SIG-M5 treated with dmso at 0.1 percent for 504 hours (cell line): ENCODE data around the gene EFEMP1.

Experiments used
- DNase-seq: peaks from one replicate; lab custom pipeline; 2025; ENCODE audit not compliant: unreplicated experiment; lab: John Stamatoyannopoulos, UW

Gene EFEMP1, protein sequence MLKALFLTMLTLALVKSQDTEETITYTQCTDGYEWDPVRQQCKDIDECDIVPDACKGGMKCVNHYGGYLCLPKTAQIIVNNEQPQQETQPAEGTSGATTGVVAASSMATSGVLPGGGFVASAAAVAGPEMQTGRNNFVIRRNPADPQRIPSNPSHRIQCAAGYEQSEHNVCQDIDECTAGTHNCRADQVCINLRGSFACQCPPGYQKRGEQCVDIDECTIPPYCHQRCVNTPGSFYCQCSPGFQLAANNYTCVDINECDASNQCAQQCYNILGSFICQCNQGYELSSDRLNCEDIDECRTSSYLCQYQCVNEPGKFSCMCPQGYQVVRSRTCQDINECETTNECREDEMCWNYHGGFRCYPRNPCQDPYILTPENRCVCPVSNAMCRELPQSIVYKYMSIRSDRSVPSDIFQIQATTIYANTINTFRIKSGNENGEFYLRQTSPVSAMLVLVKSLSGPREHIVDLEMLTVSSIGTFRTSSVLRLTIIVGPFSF

GRCh38 chr2:55923091-55923981 is at the start of gene EFEMP1:
Gene EFEMP1 (minus strand): TSS chr2:55923782. CDS start chr2:55922440, 1,342 bp downstream.
- DNase-seq: no peak

GRCh38 chr2:55970500-55970899 is 46.9 kb upstream of the EFEMP1 start:
- DNase-seq: no peak

DNA sequence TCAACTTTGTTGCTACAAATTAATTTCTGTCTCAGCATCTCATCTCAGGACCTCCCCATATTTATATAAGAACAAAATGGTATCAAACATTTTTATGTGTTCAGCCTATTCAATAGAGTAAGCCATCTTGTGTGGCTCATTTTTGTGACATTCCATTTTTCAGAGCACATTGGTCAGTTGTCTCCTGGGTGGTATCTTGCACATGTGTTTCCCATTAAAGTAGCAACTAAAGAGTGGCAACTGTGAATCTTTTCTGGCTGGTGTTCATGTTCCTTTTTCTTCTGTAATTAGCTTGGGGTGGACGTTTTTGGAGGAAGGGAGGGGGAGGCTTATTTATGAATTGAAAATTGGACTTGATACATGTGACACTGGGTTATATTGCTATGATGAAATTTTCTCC is 45.4 kb upstream of the EFEMP1 start:
- DNase-seq: no peak

- DNase-seq: no peak
Observed at GRCh38 chr2:55966401-55967118, 43.0 kb upstream of the EFEMP1 start.

- no peak for DNase-seq
Observed at GRCh38 chr2:55965966-55966365, 42.4 kb upstream of the EFEMP1 start.

- no peak for DNase-seq
Observed at GRCh38 chr2:55965276-55965675, 41.7 kb upstream of the EFEMP1 start.

DNA sequence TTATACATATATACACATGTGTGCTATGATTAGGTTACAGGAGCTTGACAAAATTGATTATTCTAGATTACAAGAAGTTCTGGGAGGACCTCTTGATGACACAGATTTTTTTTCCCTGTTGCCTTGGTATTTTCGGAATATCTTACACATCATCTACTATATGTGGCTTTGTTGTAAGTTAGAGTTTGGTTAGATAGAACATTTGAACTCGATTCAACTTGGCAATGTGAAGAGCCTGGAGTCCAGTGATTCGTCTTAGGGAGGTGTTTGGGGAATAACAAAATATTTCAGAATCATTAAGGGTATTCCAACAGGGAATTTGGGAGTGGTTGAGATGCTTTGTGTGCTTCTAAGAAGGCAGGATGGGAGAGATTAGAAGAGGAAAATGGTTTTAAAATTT is 39.3 kb upstream of the EFEMP1 start:
- DNase-seq: no peak

- peak; percentile 39 for DNase-seq
Observed at GRCh38 chr2:55961318-55961911, 37.8 kb upstream of the EFEMP1 start.

GRCh38 chr2:55958756-55959155 is 35.2 kb upstream of the EFEMP1 start:
- DNase-seq: no peak

DNA sequence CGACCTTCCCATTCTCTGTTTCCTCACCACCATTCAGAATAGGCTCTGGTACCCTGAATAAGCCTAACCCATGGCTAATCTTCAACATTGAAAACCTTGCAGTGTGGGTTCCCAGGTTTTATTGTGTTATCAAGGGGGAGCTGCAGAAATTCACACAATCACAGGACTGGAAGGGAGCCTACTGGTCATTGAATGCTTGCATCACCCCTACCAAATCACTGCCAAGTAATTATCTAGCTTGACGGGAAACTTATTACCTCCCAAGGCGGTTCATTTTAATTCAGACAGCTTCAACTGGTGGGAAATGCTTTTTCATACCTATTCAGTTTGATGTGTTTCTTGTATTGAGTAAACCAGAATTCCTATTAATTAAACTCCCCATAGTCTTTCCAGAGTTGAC is 33.6 kb upstream of the EFEMP1 start:
- no peak for DNase-seq

DNA sequence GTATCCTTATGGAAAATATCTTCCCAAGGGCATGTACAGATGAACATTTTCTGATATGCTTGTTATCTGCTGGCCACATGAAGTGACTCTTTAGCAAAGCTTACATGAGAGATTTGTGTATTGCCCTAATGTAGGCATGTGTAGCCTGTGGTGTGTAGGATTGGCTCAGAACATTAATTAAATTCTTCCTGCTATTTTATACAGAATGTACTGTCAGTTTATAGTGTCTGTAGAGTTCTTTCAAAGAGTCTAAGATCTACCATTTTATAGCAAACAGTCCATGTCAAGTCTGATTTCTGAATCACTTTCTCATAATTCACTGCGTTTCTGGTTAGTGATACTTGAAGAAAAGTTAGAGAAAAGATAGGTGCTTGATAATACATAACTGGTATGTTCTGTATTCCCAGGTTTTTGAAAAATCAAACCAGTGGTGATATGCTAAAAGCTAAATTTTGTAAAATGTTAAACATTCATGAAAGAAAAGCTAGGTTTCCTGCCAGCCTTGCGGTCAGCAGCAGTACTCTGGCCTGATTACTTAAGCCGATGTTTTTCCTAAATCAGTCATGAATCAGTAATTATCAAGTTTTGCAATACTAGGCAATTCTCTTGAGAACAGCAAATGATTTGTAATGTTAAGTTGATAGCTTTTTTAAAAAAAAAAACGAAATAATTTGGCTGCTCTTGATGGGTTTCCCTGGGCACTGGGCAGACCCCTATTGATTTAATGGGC is 30.9 kb upstream of the EFEMP1 start:
- no peak for DNase-seq

DNA sequence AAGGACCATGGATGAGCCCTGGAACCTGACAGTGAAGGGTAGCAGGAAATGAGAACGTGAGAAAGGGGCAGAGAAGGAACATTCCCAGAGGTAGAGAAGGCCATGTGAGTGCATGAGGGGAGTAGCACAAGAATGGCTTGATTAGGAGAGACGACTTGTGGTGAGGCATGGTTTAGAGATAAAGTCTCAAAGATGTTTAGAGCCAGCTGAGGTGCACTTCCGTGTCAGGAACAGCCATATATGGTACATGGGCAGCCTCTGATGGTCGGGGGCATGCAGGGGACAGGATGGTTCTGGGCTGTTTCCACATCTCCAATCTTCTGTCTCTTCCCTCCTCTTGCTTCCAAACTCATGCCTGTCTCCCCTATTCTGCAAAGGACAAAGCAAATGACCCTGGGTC is 28.8 kb upstream of the EFEMP1 start:
- no peak for DNase-seq

GRCh38 chr2:55951533-55951932 is 28.0 kb upstream of the EFEMP1 start:
- no peak for DNase-seq

- DNase-seq: no peak
Observed at GRCh38 chr2:55949613-55950012, 26.0 kb upstream of the EFEMP1 start.

DNA sequence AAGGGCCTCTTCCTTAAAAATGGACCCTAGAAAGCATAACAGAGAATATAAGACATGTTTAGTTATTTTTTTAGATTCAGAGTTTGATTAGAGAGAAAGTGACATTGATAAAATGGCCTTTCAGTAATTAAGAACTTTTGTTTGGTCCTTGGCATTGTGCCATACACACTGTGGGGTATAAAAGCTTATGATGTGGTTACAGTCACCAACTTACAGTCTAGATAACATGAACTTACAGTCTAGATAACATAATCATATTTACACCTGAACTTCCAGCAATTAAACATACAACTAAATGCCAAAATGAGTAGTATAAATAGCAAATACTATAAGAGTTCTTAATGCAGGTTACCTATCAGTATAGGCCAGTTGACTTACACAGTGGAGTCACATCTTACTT is 25.6 kb upstream of the EFEMP1 start:
- DNase-seq: no peak

DNA sequence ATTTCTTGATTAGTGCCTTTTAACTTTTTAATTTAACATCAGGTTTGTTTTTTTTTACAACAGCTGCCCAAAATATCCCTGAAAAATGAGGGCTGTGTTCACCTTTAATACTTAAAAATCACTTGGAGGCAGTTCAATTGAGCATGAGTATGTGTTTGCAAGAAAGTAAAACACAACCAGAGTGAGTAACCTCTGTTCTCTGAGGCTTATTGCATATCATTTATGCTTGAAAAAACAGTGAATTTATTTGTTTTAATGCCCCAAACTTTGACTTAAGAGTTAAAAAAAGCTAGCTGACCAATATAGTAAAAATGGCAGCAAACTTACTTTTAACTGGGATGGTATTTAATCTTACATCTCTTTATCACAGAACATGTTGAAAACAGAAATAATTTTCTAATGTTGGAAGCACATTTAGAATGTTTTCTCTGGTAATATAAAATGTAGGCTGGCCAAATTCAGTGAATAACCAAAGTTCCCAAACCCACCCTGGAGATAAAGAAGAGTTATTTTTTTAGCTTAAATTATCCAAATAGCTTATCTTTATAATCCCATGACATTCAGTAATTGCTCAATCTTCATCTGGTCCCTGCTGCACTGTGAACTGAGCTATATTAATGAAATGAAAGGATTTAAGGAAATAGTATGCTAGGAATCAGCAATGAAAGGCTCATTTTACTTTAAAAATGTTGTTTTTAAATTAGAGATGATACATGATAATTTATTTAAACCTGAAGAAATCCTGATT is 24.8 kb upstream of the EFEMP1 start:
- DNase-seq: no peak

- no peak for DNase-seq
Observed at GRCh38 chr2:55947752-55948151, 24.2 kb upstream of the EFEMP1 start.

DNA sequence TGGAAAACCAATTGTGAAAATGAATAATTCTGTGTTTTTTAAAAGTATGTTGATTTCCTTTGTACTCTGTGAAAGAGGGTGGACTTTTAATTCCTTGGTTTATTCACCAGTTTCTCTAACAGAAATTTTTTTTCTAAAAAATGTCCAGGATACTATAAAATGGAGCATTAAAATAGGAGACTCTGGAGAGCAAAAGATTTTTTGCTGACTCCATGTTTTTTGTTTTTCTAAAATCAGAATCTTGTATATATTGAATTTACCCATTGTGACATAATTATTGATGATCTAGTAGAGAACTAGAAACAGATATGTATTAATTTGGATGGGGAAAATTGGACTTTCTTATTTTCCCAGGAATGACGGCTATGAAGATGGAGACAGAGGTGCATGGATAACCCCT is 23.2 kb upstream of the EFEMP1 start:
- no peak for DNase-seq

DNA sequence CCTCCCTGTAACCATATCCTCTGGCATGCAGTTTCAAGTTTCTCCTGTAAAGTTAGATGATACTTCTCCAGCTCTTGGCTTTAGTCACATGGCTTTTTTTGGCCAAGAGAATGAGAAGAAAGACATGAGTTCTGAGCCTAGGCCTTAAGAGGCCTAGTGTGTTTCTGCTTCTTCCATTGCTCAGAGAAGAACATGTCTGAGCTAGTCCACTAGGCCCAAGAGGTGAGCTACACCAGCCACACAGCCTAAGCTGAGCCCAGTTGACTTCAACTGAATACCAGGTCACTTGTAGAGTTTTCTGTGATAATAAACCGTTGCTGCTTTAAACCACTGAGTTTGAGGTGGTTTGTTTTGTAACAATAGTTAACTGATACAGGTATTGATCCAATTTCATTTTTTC is 19.9 kb upstream of the EFEMP1 start:
- no peak for DNase-seq

- DNase-seq: no peak
Observed at GRCh38 chr2:55936351-55936750, 12.8 kb upstream of the EFEMP1 start.
